Activated naive CD8-positive, alpha-beta T cell treated with anti-CD3 and anti-CD28 coated beads, Interleukin-2, amount 10 ng/mL, durations not matched to agents 7 days and 5 days (primary cell): ENCODE data around the gene SNW1. TPM values are rescaled to one million over a fixed set of nuclear protein-coding genes. Genes with fewer than 3 reads are reported as not detected.
A peak's percentile ranks its signal among the peaks of the same experiment; 100 is the strongest.
"Not testable (repeated sequence)": the region's sequence is repeated elsewhere in the genome, so short reads cannot be mapped to it uniquely, and the experiment has no call there.

Source experiments
- ATAC-seq: fragments of 150-1000 bp; cut with Tn5 transposase; one replicate; pipeline ENCODE4 v1.10.0; 2021; ENCODE audit warnings: low read depth, moderate library complexity
- POLR2A ChIA-PET: fragments of 350-600 bp; sonication (Branson Sonifier 250); formaldehyde crosslinking; loops from one replicate; lab custom pipeline; 2021; ENCODE audit warnings: antibody characterized with exemption; lab: Charles Lee
- DNase-seq: peaks from one replicate; pipeline ENCODE4 v3.0.0; 2021
- H3K27ac Mint-ChIP-seq: one replicate; pipeline ENCODE4 v1.8.0; 2022; ENCODE audit warnings: mild to moderate bottlenecking, mixed read lengths
- H3K27me3 Mint-ChIP-seq: one replicate; pipeline ENCODE4 v1.8.0; 2022; ENCODE audit warnings: mild to moderate bottlenecking, moderate library complexity, mixed read lengths
- H3K36me3 Mint-ChIP-seq: one replicate; pipeline ENCODE4 v1.8.0; 2021; ENCODE audit warnings: mild to moderate bottlenecking, mixed read lengths
- H3K4me1 Mint-ChIP-seq: one replicate; pipeline ENCODE4 v1.8.0; 2021; ENCODE audit warnings: mixed read lengths
- H3K4me3 Mint-ChIP-seq: one replicate; pipeline ENCODE4 v1.8.0; 2022; ENCODE audit warnings: mild to moderate bottlenecking, moderate library complexity, mixed read lengths
- H3K9me3 Mint-ChIP-seq: one replicate; pipeline ENCODE4 v1.8.0; 2021; ENCODE audit warnings: mixed read lengths
- total RNA-seq, 2 experiments: library from RNA; stranded (reverse); gene quantifications; one replicate each; pipeline ENCODE4 v1.2.3, GENCODE V29; 2021

SNW1 gene
- total RNA-seq, 2 experiments from 2014 or later, result 105 to 108 TPM

- DNase-seq (no peak), ATAC-seq (no peak)
- Mint-ChIP-seq H3K9me3 (no peaks in the 10 kb centered on the region), H3K4me1 (no peaks in the 10 kb centered on the region), H3K27ac (no peak overlapping the region), H3K4me3 (no peak overlapping the region), H3K27me3 (no peaks in the 10 kb centered on the region), H3K36me3 (no peaks in the 10 kb centered on the region)
- POLR2A ChIA-PET, result no interaction called here
Measured at GRCh38 chr14:77782202-77782601, 21.2 kb upstream of the SNW1 start.

- ATAC-seq, H3K27ac Mint-ChIP-seq, POLR2A ChIA-PET, DNase-seq, H3K9me3 Mint-ChIP-seq, H3K4me1 Mint-ChIP-seq, H3K4me3 Mint-ChIP-seq, H3K27me3 Mint-ChIP-seq, H3K36me3 Mint-ChIP-seq: not testable (repeated sequence)
Measured at GRCh38 chr14:77773966-77774365, 13.0 kb upstream of the SNW1 start.

GRCh38 chr14:77768442-77769069, 7.6 kb upstream of the SNW1 start:
- H3K27me3 Mint-ChIP-seq, H3K36me3 Mint-ChIP-seq, ATAC-seq, POLR2A ChIA-PET, H3K4me1 Mint-ChIP-seq, DNase-seq, H3K4me3 Mint-ChIP-seq, H3K27ac Mint-ChIP-seq, H3K9me3 Mint-ChIP-seq: not testable (repeated sequence)

GRCh38 chr14:77763978-77764377, 3.0 kb upstream of the SNW1 start:
- Mint-ChIP-seq H3K27ac (no peak overlapping the region), H3K4me1 (peaks cover 12% of the 10 kb centered on the region), H3K9me3 (no peaks in the 10 kb centered on the region), H3K27me3 (no peaks in the 10 kb centered on the region), H3K4me3 (no peak overlapping the region), H3K36me3 (no peaks in the 10 kb centered on the region)
- ATAC-seq (no peak), DNase-seq (no peak)
- POLR2A ChIA-PET, result no interaction called here

GRCh38 chr14:77763316-77763715, 2.4 kb upstream of the SNW1 start:
- DNase-seq (no peak), ATAC-seq (no peak)
- H3K27ac Mint-ChIP-seq, result no peak overlapping the region
- no peaks in the 10 kb centered on the region for H3K9me3 Mint-ChIP-seq
- peaks cover 4% of the 10 kb centered on the region for H3K36me3 Mint-ChIP-seq
- peaks cover 19% of the 10 kb centered on the region for H3K4me1 Mint-ChIP-seq
- POLR2A ChIA-PET, result no interaction called here
- H3K27me3 Mint-ChIP-seq, result no peaks in the 10 kb centered on the region
- H3K4me3 Mint-ChIP-seq, result no peak overlapping the region

GRCh38 chr14:77761205-77761931, 412 bp upstream of the SNW1 start:
- peaks cover 11% of the 10 kb centered on the region for H3K36me3 Mint-ChIP-seq
- DNase-seq (no peak), ATAC-seq (peak; percentile 23)
- no peaks in the 10 kb centered on the region for H3K9me3 Mint-ChIP-seq
- peak overlapping the region; percentile 96 for H3K27ac Mint-ChIP-seq
- H3K27me3 Mint-ChIP-seq, result no peaks in the 10 kb centered on the region
- peak overlapping the region; percentile 95 for H3K4me3 Mint-ChIP-seq
- H3K4me1 Mint-ChIP-seq, result peaks cover 26% of the 10 kb centered on the region
- POLR2A ChIA-PET, result interaction anchor here (1.0 to 2.2 kb wide), 4 partner anchors 9 to 305 kb away, joined by 3 to 10 read pairs (median 6); partner anchors contain the start of genes ADCK1 and VIPAS39

GRCh38 chr14:77752799-77753516, 8.0 kb downstream of the SNW1 start:
- Mint-ChIP-seq H3K4me3 (no peak overlapping the region), H3K27ac (no peak overlapping the region), H3K4me1 (peaks cover 15% of the 10 kb centered on the region), H3K36me3 (peaks cover 42% of the 10 kb centered on the region), H3K9me3 (no peaks in the 10 kb centered on the region), H3K27me3 (no peaks in the 10 kb centered on the region)
- no peak for DNase-seq
- POLR2A ChIA-PET, result interaction anchor here (1.0 to 2.1 kb wide), 2 partner anchors 8 to 34 kb away, joined by 3 to 10 read pairs; partner anchors contain the start of gene SNW1
- no peak for ATAC-seq

GRCh38 chr14:77752266-77752665, 8.7 kb downstream of the SNW1 start:
- no peaks in the 10 kb centered on the region for H3K9me3 Mint-ChIP-seq
- POLR2A ChIA-PET, result interaction anchor here (1.0 to 2.1 kb wide), 2 partner anchors 9 to 33 kb away, joined by 3 to 10 read pairs; partner anchors contain the start of gene SNW1
- no peak overlapping the region for H3K27ac Mint-ChIP-seq
- H3K4me1 Mint-ChIP-seq, result peaks cover 10% of the 10 kb centered on the region
- H3K4me3 Mint-ChIP-seq, result no peak overlapping the region
- no peak for ATAC-seq
- no peak for DNase-seq
- H3K27me3 Mint-ChIP-seq, result no peaks in the 10 kb centered on the region
- H3K36me3 Mint-ChIP-seq, result peaks cover 40% of the 10 kb centered on the region

GRCh38 chr14:77747425-77747824, 13.5 kb downstream of the SNW1 start:
- H3K4me1 Mint-ChIP-seq, H3K27ac Mint-ChIP-seq, H3K27me3 Mint-ChIP-seq, DNase-seq, ATAC-seq, POLR2A ChIA-PET, H3K4me3 Mint-ChIP-seq, H3K9me3 Mint-ChIP-seq: not testable (repeated sequence)
- peaks cover 44% of the 10 kb centered on the region for H3K36me3 Mint-ChIP-seq

- Mint-ChIP-seq H3K4me3 (no peak overlapping the region), H3K36me3 (peaks cover 43% of the 10 kb centered on the region), H3K27ac (no peak overlapping the region), H3K9me3 (no peaks in the 10 kb centered on the region), H3K27me3 (no peaks in the 10 kb centered on the region), H3K4me1 (peaks cover 4% of the 10 kb centered on the region)
- POLR2A ChIA-PET, result no interaction called here
- DNase-seq (no peak), ATAC-seq (no peak)
Measured at GRCh38 chr14:77746064-77746702, 14.8 kb downstream of the SNW1 start.

- POLR2A ChIA-PET, result no interaction called here
- peaks cover 4% of the 10 kb centered on the region for H3K4me1 Mint-ChIP-seq
- no peak overlapping the region for H3K27ac Mint-ChIP-seq
- ATAC-seq (no peak), DNase-seq (no peak)
- H3K27me3 Mint-ChIP-seq, result no peaks in the 10 kb centered on the region
- H3K4me3 Mint-ChIP-seq, result no peak overlapping the region
- H3K9me3 Mint-ChIP-seq, result no peaks in the 10 kb centered on the region
- peaks cover 23% of the 10 kb centered on the region for H3K36me3 Mint-ChIP-seq
Measured at GRCh38 chr14:77741438-77741837, 19.5 kb downstream of the SNW1 start.

GRCh38 chr14:77738559-77739250, 22.3 kb downstream of the SNW1 start:
- DNase-seq (no peak), ATAC-seq (no peak)
- H3K9me3 Mint-ChIP-seq, result no peaks in the 10 kb centered on the region
- H3K36me3 Mint-ChIP-seq, result peaks cover 16% of the 10 kb centered on the region
- H3K27ac Mint-ChIP-seq, result no peak overlapping the region
- POLR2A ChIA-PET, result no interaction called here
- no peaks in the 10 kb centered on the region for H3K27me3 Mint-ChIP-seq
- peaks cover 2% of the 10 kb centered on the region for H3K4me1 Mint-ChIP-seq
- no peak overlapping the region for H3K4me3 Mint-ChIP-seq
